ENCODE results near the gene VPS18.

The VPS18 gene

DNA sequence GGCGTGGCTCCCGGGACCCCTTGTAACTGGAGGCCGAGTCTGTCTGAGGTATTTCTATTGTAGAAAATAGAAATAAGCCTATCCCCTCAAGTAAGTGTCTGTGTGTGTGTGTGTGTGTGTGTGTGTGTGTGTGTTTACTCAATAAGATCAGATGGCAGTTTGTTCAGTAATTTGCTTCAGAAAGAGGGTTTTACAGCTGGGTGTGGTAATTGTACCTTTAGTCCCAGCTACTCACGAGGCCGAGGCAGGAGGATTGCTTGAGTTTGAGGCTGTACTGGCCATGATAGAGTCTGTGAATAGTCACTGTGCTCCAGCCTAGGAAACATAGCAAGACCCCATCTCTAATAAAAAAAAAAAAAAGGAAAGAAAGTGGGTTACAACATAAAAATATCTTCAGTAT, 41.7 kb upstream of the VPS18 start:
- TF ChIP-seq SNAI2 (CRISPR knock-in tag; IDR thresholded peaks at IDR 0.05) (no peak), ZNF70 (CRISPR knock-in tag; IDR thresholded peaks at IDR 0.05) (no peak), ZFP3 (CRISPR knock-in tag; IDR thresholded peaks at IDR 0.05) (no peak), ZC3H10 (CRISPR knock-in tag; IDR thresholded peaks at IDR 0.05) (no peak), CSDC2 (CRISPR knock-in tag; IDR thresholded peaks at IDR 0.05) (no peak), OSR1 (CRISPR knock-in tag; IDR thresholded peaks at IDR 0.05) (no peak), TCF4 (CRISPR knock-in tag; IDR thresholded peaks at IDR 0.05; ENCODE audit: borderline replicate concordance) (no peak), ISL1 (CRISPR knock-in tag; IDR thresholded peaks at IDR 0.05) (no peak), ARNTL (CRISPR knock-in tag; IDR thresholded peaks at IDR 0.05; ENCODE audit: borderline replicate concordance, low read depth) (no peak)
- TF ChIP-seq, protein P1, sequence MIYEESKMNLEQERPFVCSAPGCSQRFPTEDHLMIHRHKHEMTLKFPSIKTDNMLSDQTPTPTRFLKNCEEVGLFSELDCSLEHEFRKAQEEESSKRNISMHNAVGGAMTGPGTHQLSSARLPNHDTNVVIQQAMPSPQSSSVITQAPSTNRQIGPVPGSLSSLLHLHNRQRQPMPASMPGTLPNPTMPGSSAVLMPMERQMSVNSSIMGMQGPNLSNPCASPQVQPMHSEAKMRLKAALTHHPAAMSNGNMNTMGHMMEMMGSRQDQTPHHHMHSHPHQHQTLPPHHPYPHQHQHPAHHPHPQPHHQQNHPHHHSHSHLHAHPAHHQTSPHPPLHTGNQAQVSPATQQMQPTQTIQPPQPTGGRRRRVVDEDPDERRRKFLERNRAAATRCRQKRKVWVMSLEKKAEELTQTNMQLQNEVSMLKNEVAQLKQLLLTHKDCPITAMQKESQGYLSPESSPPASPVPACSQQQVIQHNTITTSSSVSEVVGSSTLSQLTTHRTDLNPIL (CRISPR knock-in tag; IDR thresholded peaks at IDR 0.05; ENCODE audit: low read depth) = no peak
- TF ChIP-seq, protein P2, sequence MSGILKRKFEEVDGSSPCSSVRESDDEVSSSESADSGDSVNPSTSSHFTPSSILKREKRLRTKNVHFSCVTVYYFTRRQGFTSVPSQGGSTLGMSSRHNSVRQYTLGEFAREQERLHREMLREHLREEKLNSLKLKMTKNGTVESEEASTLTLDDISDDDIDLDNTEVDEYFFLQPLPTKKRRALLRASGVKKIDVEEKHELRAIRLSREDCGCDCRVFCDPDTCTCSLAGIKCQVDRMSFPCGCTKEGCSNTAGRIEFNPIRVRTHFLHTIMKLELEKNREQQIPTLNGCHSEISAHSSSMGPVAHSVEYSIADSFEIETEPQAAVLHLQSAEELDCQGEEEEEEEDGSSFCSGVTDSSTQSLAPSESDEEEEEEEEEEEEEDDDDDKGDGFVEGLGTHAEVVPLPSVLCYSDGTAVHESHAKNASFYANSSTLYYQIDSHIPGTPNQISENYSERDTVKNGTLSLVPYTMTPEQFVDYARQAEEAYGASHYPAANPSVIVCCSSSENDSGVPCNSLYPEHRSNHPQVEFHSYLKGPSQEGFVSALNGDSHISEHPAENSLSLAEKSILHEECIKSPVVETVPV (CRISPR knock-in tag; IDR thresholded peaks at IDR 0.05) = no peak
- no peak for ATAC-seq

DNA sequence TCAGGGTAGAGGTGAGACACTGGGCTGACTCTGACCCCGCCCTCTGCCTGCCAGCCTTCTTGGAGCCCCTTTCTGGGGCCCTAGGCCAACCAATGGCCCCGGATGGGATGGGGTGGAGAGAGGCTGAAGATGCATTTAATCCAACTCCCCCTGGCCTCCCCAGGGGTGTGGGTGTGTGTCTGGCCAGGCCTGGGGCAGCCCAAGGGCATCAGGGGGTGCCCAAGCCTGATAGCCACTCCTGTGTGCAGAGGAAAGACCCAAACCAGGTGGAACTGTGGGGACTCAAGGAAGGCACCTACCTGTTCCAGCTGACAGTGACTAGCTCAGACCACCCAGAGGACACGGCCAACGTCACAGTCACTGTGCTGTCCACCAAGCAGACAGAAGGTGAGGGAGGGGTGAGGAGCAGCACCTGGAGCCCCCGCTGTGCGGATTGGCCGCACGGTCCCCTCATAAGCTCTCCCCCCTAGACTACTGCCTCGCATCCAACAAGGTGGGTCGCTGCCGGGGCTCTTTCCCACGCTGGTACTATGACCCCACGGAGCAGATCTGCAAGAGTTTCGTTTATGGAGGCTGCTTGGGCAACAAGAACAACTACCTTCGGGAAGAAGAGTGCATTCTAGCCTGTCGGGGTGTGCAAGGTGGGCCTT, 40.9 kb upstream of the VPS18 start:
- ATAC-seq = no peak
- TF ChIP-seq, protein P2 (CRISPR knock-in tag; IDR thresholded peaks at IDR 0.05) = no peak
- TF ChIP-seq, protein P3, sequence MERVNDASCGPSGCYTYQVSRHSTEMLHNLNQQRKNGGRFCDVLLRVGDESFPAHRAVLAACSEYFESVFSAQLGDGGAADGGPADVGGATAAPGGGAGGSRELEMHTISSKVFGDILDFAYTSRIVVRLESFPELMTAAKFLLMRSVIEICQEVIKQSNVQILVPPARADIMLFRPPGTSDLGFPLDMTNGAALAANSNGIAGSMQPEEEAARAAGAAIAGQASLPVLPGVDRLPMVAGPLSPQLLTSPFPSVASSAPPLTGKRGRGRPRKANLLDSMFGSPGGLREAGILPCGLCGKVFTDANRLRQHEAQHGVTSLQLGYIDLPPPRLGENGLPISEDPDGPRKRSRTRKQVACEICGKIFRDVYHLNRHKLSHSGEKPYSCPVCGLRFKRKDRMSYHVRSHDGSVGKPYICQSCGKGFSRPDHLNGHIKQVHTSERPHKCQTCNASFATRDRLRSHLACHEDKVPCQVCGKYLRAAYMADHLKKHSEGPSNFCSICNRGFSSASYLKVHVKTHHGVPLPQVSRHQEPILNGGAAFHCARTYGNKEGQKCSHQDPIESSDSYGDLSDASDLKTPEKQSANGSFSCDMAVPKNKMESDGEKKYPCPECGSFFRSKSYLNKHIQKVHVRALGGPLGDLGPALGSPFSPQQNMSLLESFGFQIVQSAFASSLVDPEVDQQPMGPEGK (CRISPR knock-in tag; IDR thresholded peaks at IDR 0.05; ENCODE audit: borderline replicate concordance) = no peak
- TF ChIP-seq, protein P4, sequence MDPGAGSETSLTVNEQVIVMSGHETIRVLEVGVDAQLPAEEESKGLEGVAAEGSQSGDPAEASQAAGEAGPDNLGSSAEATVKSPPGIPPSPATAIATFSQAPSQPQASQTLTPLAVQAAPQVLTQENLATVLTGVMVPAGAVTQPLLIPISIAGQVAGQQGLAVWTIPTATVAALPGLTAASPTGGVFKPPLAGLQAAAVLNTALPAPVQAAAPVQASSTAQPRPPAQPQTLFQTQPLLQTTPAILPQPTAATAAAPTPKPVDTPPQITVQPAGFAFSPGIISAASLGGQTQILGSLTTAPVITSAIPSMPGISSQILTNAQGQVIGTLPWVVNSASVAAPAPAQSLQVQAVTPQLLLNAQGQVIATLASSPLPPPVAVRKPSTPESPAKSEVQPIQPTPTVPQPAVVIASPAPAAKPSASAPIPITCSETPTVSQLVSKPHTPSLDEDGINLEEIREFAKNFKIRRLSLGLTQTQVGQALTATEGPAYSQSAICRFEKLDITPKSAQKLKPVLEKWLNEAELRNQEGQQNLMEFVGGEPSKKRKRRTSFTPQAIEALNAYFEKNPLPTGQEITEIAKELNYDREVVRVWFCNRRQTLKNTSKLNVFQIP (CRISPR knock-in tag; IDR thresholded peaks at IDR 0.05; ENCODE audit: borderline replicate concordance, low read depth) = no peak
- no peak for TF ChIP-seq PPARA (CRISPR knock-in tag; IDR thresholded peaks at IDR 0.05; ENCODE audit: borderline replicate concordance)
- TF ChIP-seq TOX (CRISPR knock-in tag; IDR thresholded peaks at IDR 0.05; ENCODE audit: borderline replicate concordance) = no peak
- TF ChIP-seq CSDC2 (CRISPR knock-in tag; IDR thresholded peaks at IDR 0.05) = no peak
- no peak for TF ChIP-seq ZC3H10 (CRISPR knock-in tag; IDR thresholded peaks at IDR 0.05)
- TF ChIP-seq BACH2 (CRISPR knock-in tag; IDR thresholded peaks at IDR 0.05; ENCODE audit: borderline replicate concordance) = no peak
- no peak for TF ChIP-seq ESRRG (CRISPR knock-in tag; IDR thresholded peaks at IDR 0.05)

DNA sequence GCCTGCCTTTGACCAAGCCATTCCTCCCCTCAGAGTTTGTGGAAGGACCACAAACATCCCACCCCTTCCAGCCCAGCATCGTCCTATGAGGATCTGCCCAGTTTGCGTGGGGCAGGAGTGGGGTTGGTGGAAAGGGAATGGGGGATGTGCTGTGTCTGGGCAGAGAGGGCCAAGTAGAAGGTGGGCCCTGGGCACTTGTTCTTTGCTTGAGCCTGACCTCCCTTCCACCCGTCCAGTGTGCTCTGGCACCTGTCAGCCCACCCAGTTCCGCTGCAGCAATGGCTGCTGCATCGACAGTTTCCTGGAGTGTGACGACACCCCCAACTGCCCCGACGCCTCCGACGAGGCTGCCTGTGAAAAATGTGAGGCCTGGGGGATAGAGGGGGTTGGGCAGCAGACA, 40.1 kb upstream of the VPS18 start:
- no peak for TF ChIP-seq CSDC2 (CRISPR knock-in tag; IDR thresholded peaks at IDR 0.05)
- TF ChIP-seq, protein P4 (CRISPR knock-in tag; IDR thresholded peaks at IDR 0.05; ENCODE audit: borderline replicate concordance, low read depth) = no peak
- TF ChIP-seq TOX (CRISPR knock-in tag; IDR thresholded peaks at IDR 0.05; ENCODE audit: borderline replicate concordance) = no peak
- TF ChIP-seq ZFP30 (CRISPR knock-in tag; IDR thresholded peaks at IDR 0.05) = no peak
- no peak for TF ChIP-seq RARB (CRISPR knock-in tag; IDR thresholded peaks at IDR 0.05)
- TF ChIP-seq, protein P5, sequence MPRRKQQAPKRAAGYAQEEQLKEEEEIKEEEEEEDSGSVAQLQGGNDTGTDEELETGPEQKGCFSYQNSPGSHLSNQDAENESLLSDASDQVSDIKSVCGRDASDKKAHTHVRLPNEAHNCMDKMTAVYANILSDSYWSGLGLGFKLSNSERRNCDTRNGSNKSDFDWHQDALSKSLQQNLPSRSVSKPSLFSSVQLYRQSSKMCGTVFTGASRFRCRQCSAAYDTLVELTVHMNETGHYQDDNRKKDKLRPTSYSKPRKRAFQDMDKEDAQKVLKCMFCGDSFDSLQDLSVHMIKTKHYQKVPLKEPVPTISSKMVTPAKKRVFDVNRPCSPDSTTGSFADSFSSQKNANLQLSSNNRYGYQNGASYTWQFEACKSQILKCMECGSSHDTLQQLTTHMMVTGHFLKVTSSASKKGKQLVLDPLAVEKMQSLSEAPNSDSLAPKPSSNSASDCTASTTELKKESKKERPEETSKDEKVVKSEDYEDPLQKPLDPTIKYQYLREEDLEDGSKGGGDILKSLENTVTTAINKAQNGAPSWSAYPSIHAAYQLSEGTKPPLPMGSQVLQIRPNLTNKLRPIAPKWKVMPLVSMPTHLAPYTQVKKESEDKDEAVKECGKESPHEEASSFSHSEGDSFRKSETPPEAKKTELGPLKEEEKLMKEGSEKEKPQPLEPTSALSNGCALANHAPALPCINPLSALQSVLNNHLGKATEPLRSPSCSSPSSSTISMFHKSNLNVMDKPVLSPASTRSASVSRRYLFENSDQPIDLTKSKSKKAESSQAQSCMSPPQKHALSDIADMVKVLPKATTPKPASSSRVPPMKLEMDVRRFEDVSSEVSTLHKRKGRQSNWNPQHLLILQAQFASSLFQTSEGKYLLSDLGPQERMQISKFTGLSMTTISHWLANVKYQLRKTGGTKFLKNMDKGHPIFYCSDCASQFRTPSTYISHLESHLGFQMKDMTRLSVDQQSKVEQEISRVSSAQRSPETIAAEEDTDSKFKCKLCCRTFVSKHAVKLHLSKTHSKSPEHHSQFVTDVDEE (CRISPR knock-in tag; IDR thresholded peaks at IDR 0.05) = no peak
- TF ChIP-seq SNAI2 (CRISPR knock-in tag; IDR thresholded peaks at IDR 0.05) = no peak
- no peak for TF ChIP-seq OSR1 (CRISPR knock-in tag; IDR thresholded peaks at IDR 0.05)
- no peak for TF ChIP-seq ZFP3 (CRISPR knock-in tag; IDR thresholded peaks at IDR 0.05)
- no peak for TF ChIP-seq ZNF8 (CRISPR knock-in tag; IDR thresholded peaks at IDR 0.05)
- no peak for TF ChIP-seq ZC3H10 (CRISPR knock-in tag; IDR thresholded peaks at IDR 0.05)
- no peak for TF ChIP-seq TCF4 (CRISPR knock-in tag; IDR thresholded peaks at IDR 0.05; ENCODE audit: borderline replicate concordance)
- no peak for ATAC-seq

Measured in SK-N-SH treated with all-trans-retinoic acid at 6 μM for 48 hours (cell line).